ENCODE measurements around the gene CD300E. TPM values are rescaled to one million over a fixed set of nuclear protein-coding genes. Genes with fewer than 3 reads are reported as not detected.

Gene CD300E
- total and polyA plus RNA-seq, 2 of the 13 experiments (the other 11 are each of a cell fraction or from before 2014, with no cell fraction given), result not detected

DNA sequence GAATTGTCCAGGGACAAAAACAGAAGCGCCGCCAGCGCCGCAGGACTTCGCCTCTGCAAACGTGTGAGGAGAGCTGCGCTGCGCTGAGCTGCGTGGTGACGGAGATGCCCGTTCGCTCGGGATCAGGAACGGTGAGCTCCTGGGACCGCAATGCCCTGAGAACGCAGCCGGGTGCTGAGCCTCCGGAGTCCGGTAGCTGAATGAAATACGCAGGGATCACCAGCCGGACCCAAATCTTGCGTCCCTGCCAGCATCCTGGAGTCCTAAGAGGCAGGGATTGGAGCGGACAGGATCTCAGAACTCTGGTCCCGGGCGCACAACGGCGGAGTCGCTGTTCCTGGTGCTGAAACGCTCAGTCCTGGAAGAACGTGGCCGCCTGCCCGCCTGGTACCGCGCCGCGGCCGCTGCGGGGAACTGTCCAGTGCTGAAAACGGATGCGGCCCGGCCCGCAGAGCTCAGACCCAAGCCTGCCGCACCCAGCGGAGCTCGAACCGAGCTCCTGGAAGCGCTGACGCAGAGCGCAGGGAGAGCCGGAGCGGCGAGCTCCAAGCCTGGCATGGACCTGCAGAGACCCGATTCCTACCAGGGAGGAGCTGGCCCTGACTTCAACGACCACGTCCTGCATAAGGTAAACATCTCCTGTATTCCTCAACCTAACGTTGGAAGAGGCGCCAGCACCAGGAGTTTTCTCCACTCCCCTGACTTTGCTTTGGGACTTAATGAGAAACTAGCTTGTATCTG lies 47.7 kb upstream of the CD300E start (continued):
- TF ChIP-seq BCL6 (CRISPR knock-in tag; IDR thresholded peaks at IDR 0.05) (peak; percentile 94), TEAD3 (CRISPR knock-in tag; optimal IDR thresholded peaks at IDR 0.05; ENCODE audit: borderline replicate concordance) (peak; percentile 93), ATRX (CRISPR knock-in tag; IDR thresholded peaks at IDR 0.05; ENCODE audit: borderline replicate concordance) (peak; percentile 97; the same call in 1 of the 2 replicates), GABPA (IDR thresholded peaks at IDR 0.05; ENCODE audit: low read depth, low read length) (no peak), GABPA (CRISPR knock-in tag; IDR thresholded peaks at IDR 0.05; ENCODE audit: low read depth) (peak; percentile 65), PCBP2 (optimal IDR thresholded peaks at IDR 0.05; ENCODE audit: low read depth, low read length, poor library complexity, severe bottlenecking) (no peak), SIX1 (CRISPR knock-in tag; IDR thresholded peaks at IDR 0.05; ENCODE audit: borderline replicate concordance) (peak; percentile 95), NFIC (IDR thresholded peaks at IDR 0.05; ENCODE audit: low read length) (no peak), ZSCAN20 (CRISPR knock-in tag; IDR thresholded peaks at IDR 0.05; ENCODE audit: borderline replicate concordance) (peak; percentile 100), RXRA (CRISPR knock-in tag; IDR thresholded peaks at IDR 0.05) (peak; percentile 93), MAF1 (CRISPR knock-in tag; IDR thresholded peaks at IDR 0.05; ENCODE audit: borderline replicate concordance) (peak; percentile 100), SIN3A (IDR thresholded peaks at IDR 0.05; ENCODE audit: borderline replicate concordance, low read depth, low read length) (peak; percentile 100), FLYWCH1 (CRISPR knock-in tag; IDR thresholded peaks at IDR 0.05) (peak; percentile 100), CENPT (CRISPR knock-in tag; IDR thresholded peaks at IDR 0.05; ENCODE audit: low read depth) (peak; percentile 100), ZKSCAN8 (CRISPR knock-in tag; IDR thresholded peaks at IDR 0.05; ENCODE audit: borderline replicate concordance) (peak; percentile 98), ZBTB7B (CRISPR knock-in tag; IDR thresholded peaks at IDR 0.05) (peak; percentile 99), RFXAP (CRISPR knock-in tag; IDR thresholded peaks at IDR 0.05; ENCODE audit: borderline replicate concordance) (peak; percentile 99), FOXM1 (CRISPR knock-in tag; IDR thresholded peaks at IDR 0.05) (peak; percentile 98), PHF5A (CRISPR knock-in tag; IDR thresholded peaks at IDR 0.05; ENCODE audit: low read depth, unreplicated experiment) (peak; percentile 89)
- TF ChIP-seq, protein P1, sequence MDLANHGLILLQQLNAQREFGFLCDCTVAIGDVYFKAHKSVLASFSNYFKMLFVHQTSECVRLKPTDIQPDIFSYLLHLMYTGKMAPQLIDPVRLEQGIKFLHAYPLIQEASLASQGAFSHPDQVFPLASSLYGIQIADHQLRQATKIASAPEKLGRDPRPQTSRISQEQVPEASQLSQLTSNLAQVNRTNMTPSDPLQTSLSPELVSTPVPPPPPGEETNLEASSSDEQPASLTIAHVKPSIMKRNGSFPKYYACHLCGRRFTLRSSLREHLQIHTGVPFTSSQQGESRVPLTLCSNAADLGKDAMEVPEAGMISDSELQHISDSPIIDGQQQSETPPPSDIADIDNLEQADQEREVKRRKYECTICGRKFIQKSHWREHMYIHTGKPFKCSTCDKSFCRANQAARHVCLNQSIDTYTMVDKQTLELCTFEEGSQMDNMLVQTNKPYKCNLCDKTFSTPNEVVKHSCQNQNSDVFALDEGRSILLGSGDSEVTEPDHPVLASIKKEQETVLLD (CRISPR knock-in tag; IDR thresholded peaks at IDR 0.05; ENCODE audit: low read depth), result peak; percentile 98
- TF ChIP-seq, protein P2, sequence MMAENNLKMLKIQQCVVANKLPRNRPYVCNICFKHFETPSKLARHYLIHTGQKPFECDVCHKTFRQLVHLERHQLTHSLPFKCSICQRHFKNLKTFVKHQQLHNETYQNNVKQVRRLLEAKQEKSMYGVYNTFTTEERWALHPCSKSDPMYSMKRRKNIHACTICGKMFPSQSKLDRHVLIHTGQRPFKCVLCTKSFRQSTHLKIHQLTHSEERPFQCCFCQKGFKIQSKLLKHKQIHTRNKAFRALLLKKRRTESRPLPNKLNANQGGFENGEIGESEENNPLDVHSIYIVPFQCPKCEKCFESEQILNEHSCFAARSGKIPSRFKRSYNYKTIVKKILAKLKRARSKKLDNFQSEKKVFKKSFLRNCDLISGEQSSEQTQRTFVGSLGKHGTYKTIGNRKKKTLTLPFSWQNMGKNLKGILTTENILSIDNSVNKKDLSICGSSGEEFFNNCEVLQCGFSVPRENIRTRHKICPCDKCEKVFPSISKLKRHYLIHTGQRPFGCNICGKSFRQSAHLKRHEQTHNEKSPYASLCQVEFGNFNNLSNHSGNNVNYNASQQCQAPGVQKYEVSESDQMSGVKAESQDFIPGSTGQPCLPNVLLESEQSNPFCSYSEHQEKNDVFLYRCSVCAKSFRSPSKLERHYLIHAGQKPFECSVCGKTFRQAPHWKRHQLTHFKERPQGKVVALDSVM (CRISPR knock-in tag; IDR thresholded peaks at IDR 0.05), result peak; percentile 87
- TF ChIP-seq, protein P3, sequence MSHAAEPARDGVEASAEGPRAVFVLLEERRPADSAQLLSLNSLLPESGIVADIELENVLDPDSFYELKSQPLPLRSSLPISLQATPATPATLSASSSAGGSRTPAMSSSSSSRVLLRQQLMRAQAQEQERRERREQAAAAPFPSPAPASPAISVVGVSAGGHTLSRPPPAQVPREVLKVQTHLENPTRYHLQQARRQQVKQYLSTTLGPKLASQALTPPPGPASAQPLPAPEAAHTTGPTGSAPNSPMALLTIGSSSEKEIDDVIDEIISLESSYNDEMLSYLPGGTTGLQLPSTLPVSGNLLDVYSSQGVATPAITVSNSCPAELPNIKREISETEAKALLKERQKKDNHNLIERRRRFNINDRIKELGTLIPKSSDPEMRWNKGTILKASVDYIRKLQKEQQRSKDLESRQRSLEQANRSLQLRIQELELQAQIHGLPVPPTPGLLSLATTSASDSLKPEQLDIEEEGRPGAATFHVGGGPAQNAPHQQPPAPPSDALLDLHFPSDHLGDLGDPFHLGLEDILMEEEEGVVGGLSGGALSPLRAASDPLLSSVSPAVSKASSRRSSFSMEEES (CRISPR knock-in tag; IDR thresholded peaks at IDR 0.05), result peak; percentile 99
- TF ChIP-seq, protein P4, sequence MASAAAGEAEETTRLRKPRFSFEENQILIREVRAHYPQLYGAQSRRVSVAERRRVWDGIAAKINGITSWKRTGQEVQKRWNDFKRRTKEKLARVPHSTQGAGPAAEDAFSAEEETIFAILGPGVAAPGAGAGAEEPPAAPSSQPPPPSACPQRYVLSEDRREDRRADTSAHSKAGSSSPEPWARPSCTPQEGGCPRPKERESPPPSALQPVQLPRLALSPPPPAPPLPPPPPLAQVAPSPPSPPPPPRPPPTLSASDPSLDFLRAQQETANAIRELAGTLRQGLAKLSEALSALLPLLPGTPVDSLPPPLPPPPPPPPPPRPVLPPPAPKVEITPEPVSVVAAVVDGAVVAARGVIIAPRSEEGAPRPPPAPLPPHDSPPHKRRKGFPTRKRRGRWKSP (CRISPR knock-in tag; IDR thresholded peaks at IDR 0.05), result peak; percentile 99
- TF ChIP-seq, protein P5, sequence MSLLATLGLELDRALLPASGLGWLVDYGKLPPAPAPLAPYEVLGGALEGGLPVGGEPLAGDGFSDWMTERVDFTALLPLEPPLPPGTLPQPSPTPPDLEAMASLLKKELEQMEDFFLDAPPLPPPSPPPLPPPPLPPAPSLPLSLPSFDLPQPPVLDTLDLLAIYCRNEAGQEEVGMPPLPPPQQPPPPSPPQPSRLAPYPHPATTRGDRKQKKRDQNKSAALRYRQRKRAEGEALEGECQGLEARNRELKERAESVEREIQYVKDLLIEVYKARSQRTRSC (CRISPR knock-in tag; IDR thresholded peaks at IDR 0.05; ENCODE audit: low read depth), result peak; percentile 100

All from HepG2 (cell line).